ENCODE results near the gene PRPH. TPM values are rescaled to one million over a fixed set of nuclear protein-coding genes. Genes with fewer than 3 reads are reported as not detected.
A peak's percentile ranks its signal among the peaks of the same experiment; 100 is the strongest.

The PRPH gene
- total RNA-seq, 4 donors from 2014 or later = 4.7 to 5.6 TPM; not detected in 2

DNA sequence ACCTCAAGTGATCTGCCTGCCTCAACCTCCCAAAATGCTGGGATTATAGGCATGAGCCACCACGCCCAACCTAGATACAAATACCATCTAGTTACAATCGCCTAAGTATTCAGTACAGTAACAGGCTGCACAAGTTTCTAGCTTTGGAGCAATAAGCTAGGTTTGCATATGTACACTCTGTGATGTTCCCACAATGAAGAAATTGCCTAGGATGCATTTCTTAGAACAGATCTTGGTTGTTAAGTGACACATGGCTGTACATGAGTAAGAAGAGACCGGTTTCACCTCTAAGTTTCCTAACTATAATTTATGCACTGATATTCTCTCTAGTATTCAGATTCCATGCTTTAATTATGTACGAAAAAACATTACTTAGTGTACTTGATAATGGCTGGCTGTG lies 35.5 kb upstream of the PRPH start:
- intact Hi-C loops (cut with DNase I; ENCODE audit: low total_unique reads) = no loop called here
- H3K9me3 ChIP-seq = no peaks in the 10 kb centered on the region
- no peak overlapping the region for H3K4me3 ChIP-seq
- no peak for DNase-seq
- H3K27ac ChIP-seq = no peak overlapping the region
- TF ChIP-seq POLR2A (IDR thresholded peaks at IDR 0.05) (no peak), CTCF (IDR thresholded peaks at IDR 0.05) (no peak)
- H3K4me1 ChIP-seq = no peaks in the 10 kb centered on the region
- no peaks in the 10 kb centered on the region for H3K36me3 ChIP-seq
- H3K27me3 ChIP-seq = no peaks in the 10 kb centered on the region

- no peaks in the 10 kb centered on the region for H3K4me1 ChIP-seq
- DNase-seq = no peak
- H3K9me3 ChIP-seq = no peaks in the 10 kb centered on the region
- intact Hi-C loops (cut with DNase I; ENCODE audit: low total_unique reads) = no loop called here
- no peaks in the 10 kb centered on the region for H3K36me3 ChIP-seq
- no peak overlapping the region for H3K4me3 ChIP-seq
- H3K27ac ChIP-seq = peak overlapping the region; percentile 19 to 47
- H3K27me3 ChIP-seq = no peaks in the 10 kb centered on the region
- no peak for TF ChIP-seq CTCF (IDR thresholded peaks at IDR 0.05)
- TF ChIP-seq POLR2A (IDR thresholded peaks at IDR 0.05) = no peak
These were observed 34.8 kb upstream of the PRPH start for GRCh38 chr12:49260166-49260565.

- H3K4me3 ChIP-seq = no peak overlapping the region
- H3K36me3 ChIP-seq = no peaks in the 10 kb centered on the region
- H3K4me1 ChIP-seq = no peaks in the 10 kb centered on the region
- H3K27ac ChIP-seq = peak overlapping the region; percentile 19 to 47
- no peaks in the 10 kb centered on the region for H3K27me3 ChIP-seq
- DNase-seq = no peak
- TF ChIP-seq POLR2A (IDR thresholded peaks at IDR 0.05) (no peak), CTCF (IDR thresholded peaks at IDR 0.05) (no peak)
- H3K9me3 ChIP-seq = no peaks in the 10 kb centered on the region
- intact Hi-C loops (cut with DNase I; ENCODE audit: low total_unique reads) = no loop called here
These were observed 34.2 kb upstream of the PRPH start for GRCh38 chr12:49260571-49261363.

- H3K4me3 ChIP-seq = no peak overlapping the region
- TF ChIP-seq CTCF (IDR thresholded peaks at IDR 0.05) (no peak), POLR2A (IDR thresholded peaks at IDR 0.05) (no peak)
- H3K4me1 ChIP-seq = peaks cover 0 to 3% of the 10 kb centered on the region in 2 donors
- DNase-seq = no peak
- H3K36me3 ChIP-seq = no peaks in the 10 kb centered on the region
- H3K27me3 ChIP-seq = no peaks in the 10 kb centered on the region
- no peaks in the 10 kb centered on the region for H3K9me3 ChIP-seq
- intact Hi-C loops (cut with DNase I; ENCODE audit: low total_unique reads) = no loop called here
- H3K27ac ChIP-seq = no peak overlapping the region
These were observed 33.2 kb upstream of the PRPH start for GRCh38 chr12:49261721-49262120.

DNA sequence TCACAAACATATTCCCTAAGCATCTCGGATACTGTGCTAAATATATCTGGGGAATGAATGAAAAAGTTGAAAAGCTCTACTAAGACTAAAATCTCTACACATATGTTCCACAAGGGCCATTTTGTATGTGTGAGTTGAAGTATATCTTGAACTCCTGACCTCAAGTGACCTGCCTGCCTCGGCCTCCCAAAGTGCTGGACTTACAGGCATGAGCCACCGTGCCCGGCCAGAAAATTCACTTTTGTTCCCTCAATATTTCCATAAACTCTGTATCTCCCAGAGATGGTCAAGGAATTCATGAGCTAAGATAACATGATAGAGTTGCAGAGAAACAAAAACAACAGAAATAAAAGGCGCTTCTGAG lies 31.6 kb upstream of the PRPH start:
- H3K9me3 ChIP-seq = no peaks in the 10 kb centered on the region
- no peak for TF ChIP-seq CTCF (IDR thresholded peaks at IDR 0.05)
- TF ChIP-seq POLR2A (IDR thresholded peaks at IDR 0.05) = no peak
- H3K4me3 ChIP-seq = no peak overlapping the region
- peaks cover 0 to 7% of the 10 kb centered on the region in 2 donors for H3K4me1 ChIP-seq
- peak overlapping the region in 1 of 2 donors; percentile 14 for H3K27ac ChIP-seq
- no peaks in the 10 kb centered on the region for H3K36me3 ChIP-seq
- intact Hi-C loops (cut with DNase I; ENCODE audit: low total_unique reads) = no loop called here
- no peaks in the 10 kb centered on the region for H3K27me3 ChIP-seq
- no peak for DNase-seq
